ENCODE results near the gene TMEM168. TPM values are rescaled to one million over a fixed set of nuclear protein-coding genes. Genes with fewer than 3 reads are reported as not detected.

Gene TMEM168
- total RNA-seq, result 17.5 and 22.5 TPM in 2 replicates

GRCh38 chr7:112789817-112790585, at the start of gene TMEM168:
TMEM168 (minus strand) TSS chr7:112790393; CDS start chr7:112784825, 5,568 bp downstream.

Measured in epithelial cell of umbilical artery (primary cell).